ENCODE measurements around the gene DHTKD1.

Gene DHTKD1, protein sequence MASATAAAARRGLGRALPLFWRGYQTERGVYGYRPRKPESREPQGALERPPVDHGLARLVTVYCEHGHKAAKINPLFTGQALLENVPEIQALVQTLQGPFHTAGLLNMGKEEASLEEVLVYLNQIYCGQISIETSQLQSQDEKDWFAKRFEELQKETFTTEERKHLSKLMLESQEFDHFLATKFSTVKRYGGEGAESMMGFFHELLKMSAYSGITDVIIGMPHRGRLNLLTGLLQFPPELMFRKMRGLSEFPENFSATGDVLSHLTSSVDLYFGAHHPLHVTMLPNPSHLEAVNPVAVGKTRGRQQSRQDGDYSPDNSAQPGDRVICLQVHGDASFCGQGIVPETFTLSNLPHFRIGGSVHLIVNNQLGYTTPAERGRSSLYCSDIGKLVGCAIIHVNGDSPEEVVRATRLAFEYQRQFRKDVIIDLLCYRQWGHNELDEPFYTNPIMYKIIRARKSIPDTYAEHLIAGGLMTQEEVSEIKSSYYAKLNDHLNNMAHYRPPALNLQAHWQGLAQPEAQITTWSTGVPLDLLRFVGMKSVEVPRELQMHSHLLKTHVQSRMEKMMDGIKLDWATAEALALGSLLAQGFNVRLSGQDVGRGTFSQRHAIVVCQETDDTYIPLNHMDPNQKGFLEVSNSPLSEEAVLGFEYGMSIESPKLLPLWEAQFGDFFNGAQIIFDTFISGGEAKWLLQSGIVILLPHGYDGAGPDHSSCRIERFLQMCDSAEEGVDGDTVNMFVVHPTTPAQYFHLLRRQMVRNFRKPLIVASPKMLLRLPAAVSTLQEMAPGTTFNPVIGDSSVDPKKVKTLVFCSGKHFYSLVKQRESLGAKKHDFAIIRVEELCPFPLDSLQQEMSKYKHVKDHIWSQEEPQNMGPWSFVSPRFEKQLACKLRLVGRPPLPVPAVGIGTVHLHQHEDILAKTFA

DNA sequence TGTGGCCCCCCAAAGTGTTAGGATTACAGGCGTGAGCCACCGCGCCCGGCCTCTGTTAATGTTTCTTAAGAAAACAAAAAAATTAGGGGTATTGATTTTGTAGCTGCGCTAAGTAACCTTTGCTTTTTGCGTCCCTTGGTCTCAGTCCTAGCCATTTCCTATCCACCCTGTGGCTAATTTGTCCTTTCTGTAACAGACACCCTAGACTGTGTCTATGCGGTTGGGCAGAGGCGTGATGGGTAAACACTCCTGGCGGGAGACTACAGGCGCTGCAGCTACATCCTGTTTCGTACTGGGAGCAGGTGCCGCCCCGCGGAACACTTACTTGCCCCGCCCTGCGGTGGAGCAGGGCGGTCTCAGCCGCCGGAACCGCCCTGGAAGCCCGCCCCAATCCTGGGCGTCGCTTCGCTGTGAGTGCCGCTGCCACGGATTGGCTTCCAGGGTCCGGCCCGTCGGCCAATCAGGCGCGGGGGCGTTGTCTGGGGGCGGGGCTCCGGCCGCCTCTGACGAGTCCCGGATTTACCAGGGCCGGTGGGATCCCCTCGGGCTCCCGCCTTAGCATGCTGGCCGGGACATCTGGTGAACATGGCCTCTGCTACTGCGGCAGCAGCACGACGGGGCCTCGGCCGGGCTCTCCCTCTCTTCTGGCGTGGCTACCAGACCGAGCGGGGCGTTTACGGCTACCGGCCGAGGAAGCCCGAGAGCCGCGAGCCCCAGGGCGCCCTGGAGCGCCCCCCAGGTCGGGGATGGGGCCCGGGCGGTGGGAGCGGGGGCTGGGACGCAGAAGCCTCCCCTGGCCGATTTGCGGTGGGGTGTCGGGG, at the start of gene DHTKD1:
Gene DHTKD1, plus strand, starts transcription at position 506 of the 821 bp plus-strand sequence. Its CDS starts 80 bp downstream, at position 586.
- peak; percentile 97 for DNase-seq

DNA sequence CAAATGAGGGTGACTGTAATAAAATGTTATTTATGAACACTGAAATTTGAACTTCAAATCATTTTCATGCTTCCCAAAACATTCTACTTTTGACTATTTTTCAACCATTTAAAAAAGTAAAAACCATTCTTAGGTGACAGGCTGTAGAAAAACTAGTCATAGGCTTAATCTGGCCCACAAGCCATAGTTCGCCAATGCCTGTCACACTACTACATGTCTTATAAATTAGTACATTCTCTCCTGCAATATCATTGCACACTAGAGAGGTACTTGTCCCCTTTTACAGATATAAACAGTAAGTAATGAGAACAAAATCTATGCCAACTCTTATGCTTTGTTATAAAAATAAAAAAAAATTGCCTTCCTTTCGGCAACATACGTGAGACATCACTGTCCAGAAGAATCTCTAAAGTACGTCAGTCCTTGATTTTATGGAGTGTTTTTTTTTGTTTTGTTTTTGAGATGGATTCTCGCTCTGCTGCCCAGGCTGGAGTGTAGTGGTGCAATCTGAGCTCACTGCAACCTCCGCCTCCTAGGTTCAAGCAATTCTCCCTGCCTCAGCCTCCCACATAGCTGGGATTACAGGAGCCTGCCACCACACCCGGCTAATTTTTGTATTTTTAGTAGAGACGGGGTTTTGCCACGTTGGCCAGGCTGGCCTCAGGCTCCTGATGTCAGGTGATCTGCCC, 49.3 kb upstream of the DHTKD1 start:
- DNase-seq = no peak

DNA sequence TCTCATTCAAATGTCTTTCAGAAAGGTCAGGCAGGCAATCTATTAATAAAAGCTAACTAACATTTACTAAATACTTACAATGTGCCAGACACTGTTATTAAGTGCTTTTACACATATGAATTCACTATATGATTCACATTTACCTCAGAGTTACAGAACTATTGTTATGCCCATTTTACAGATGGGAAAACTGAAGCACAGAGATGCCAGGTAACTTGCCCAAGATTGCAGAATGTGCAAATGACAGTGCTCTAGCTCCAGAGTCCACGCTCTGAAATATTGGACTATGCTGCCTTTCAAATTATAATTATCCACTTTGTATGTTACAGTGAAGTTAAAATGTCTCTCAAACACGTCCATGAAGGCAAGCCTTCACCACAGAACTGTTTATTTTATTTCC, 48.2 kb upstream of the DHTKD1 start:
- DNase-seq = no peak

DNA sequence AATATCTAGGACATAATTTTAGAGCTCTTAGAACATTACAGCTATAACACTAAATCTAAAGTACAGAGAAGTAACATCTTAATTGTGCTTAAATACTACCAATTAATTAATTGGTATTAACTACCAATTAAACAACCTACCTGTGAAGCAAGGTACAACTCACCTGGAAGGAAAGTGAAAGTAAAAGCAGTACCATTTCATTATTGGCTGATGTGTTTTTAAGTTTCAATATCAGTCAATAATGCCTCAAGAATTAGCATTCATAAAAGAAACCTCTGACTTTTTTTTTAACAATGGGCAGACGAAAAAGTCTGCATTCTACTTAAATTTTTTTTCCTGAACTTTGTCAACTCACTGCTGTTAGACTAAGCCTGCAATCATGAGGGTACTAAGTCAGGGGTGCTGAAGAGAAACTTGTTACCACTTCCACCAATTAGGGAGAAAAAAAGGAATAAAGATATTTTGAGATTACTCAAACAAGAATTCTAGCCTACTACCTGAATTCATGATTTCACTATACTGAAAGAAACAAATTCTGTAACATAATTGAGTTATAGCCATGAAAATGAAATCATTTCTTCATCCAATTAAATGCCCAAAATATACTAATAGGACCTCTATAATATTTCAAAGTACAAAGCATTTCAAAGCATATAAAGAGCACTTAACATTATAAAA, 46.0 kb upstream of the DHTKD1 start:
- DNase-seq = no peak

DNA sequence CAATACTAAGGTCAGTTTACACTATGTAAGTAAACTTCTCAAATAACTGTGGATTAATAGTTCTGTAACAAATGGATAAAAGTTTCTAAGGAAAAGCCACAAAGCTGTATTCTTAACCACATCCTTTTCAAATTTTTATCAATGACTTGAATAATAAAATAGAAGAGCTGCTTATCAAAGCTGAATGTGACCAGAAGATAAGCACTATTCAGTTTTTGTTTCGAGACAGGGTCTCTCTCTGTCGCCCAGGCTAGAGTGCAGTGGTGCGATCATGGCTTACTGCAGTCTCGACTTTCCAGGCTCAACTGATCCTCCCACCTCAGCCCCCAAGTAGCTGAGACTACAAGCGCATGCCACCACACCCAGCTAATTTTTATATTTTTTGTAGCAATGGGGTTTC, 43.2 kb upstream of the DHTKD1 start:
- DNase-seq = no peak

DNA sequence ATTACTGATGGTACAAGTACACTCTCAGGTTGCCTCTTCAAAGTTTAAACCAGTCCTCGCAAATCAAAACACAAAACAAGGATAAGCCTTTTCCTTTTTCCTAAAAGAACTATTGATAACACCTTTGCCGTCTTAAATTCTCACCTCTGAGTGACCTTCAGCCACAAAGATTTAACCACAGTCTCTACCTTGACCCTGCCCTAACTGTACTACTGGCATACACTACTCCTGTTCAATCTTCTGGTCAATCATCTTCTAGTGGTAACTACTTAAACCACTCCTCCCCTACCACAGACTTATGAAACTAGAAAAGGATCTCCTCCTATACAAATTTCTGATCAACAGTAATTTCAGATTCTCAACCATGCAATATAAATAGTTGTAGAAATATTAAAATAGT, 41.2 kb upstream of the DHTKD1 start:
- DNase-seq = no peak

DNA sequence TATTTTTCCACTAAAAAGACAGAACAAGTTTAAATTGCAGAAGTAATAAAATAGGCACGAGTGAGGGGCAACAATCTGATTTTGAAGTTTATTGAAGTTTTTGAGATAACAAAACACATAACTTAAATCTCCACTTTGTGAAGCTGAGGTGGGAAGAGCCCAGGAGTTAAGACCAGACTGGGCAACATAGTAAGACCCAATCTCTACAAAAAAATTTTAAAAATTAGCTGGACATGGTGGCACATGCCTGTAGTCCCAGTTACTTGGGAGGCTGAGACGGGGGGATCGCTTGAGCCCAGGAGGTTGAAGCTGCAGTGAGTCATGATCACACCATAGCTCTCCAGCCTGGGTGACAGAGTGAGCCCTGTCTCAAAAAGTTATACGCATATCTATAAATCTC, 37.4 kb upstream of the DHTKD1 start:
- DNase-seq = no peak

DNA sequence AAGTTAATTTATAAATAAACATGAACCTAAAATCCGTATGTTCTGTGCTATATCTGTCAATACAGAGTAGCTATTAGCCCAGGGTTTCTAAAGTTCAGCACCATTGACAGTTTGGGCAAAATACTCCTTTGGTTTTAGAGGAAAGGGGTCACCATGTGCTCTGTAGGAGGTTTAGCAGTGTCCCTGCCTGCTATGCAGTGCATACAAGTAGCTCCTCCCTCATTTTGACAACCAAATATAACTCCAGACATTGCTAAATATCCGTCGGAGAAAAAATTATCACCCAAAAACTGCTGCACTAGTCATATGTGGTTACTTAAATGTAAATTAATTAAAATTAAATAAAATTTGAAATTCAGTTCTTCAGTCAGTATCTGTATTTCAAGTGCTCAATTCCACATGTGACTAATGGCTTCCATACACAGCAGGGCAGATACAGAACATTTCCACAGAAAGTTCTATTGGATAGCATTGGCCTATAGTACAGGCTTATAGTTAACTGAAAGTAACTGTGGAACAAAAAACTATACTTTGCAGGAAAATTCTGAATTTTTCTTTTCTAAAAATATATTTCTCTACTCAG, 32.6 kb upstream of the DHTKD1 start:
- DNase-seq = no peak

DNA sequence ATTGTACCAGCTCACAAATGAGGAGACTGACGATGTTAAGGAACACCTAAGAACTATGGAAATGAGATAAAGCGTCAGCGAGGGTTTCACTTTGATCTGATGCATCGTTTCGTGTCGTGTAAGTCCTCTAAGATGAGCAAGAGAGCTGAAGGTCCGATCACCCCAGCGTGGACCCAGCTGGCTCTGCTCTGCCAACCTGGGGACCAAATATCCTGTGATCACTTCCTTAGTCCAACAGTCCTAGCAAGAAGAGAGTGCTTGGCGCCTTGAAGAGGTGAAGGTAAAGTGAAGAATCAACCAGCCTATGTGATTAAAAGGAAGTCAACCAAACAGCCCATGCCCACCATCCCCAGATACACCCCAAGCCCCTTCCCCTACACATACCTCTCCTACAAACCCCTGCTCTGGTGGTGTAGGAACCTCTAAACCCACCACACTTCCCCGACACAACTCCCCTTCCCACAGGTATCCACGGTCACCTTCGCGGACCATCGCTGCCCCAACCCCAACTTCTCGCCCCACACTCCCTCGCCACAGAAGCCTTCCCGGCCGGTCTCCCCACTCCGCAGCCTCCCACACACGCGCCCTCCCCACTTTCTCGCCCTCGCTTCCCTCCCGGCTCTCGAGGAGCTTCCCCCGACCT, 26.9 kb upstream of the DHTKD1 start:
- DNase-seq = peak; percentile 43

DNA sequence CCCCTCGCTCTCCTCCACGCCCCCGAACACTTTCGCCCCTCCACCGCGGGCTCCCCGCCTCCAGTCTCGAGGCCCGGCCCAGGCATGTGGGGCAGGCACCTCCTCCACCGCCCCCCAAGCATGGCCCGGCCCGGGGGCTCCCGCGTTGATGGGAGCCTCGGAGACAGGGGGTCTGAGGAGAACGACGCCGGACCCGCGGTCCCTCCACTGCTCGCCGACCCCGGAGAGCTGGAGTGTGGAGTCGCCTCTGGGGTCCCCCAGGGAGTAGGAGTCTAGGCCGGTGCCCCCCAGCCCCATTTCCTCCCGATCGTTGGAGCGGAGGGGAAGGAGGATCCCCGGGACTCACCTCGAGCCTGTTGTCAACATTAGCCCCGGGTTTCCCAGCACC, 26.4 kb upstream of the DHTKD1 start:
- no peak for DNase-seq

DNA sequence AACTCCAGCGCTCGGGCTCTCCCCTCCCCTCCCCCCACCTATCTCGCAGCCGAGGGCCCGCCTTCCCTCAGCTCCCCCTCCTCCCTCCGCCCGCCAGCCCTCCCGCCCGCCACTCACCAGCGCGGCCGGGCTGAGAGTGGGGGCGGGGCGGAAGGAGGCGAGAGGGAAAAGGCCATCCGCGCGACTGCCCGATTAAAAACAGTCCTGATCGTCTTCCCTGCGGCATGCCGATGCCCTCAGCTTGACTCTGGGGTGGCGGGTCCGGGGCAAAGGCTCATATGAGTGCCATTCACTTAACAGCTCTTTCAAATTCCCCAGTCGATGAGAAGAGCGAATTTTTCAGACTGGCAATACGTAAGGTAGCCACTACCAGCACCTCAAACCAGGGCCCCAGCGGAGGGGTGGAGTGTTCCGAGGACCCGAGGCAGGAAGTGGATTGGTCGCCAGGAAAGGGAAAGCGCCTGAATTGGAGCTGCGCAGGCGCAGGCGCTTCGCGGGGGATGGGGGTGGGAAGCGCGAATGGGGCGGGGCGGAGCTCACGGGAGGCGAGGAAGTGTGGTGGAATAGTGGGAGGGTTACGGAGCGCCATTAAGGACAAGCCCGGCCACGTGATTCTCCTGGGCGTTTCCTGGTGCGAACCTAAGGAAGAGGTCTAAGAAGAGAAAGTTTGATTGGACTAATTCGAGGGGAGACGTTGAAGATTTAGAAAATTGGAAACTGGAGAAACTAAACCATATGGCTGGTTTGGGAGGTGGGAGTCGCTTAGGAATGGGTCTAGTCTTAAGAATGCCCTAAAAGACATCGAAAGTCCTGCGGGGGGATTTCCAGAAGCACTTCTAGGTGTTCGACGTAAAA, 25.7 kb upstream of the DHTKD1 start, which contains the start of gene UPF2:
Gene UPF2, minus strand, starts transcription at position 13 of the 855 bp plus-strand sequence. CDS start 7,386 bp downstream, outside the sequence.
- peak; percentile 98 for DNase-seq

DNA sequence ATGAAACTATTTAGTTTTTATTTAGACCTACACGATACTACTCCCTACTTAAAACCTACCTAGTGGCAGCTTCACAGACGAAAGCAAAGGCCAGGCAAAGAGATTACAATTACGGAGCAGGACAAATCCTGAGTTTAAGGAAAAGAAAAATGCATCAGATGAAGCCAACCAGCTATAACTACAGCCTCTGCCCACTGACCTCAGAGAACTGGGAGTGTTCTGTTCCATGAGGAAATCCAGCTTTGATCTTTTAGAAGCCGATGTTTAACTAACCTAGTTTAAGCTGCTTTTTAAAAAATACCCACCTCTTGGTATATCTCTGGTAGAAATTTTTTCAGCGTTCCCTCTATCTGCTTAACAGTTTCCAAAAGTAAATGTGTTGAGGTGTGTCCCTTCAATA, 23.2 kb upstream of the DHTKD1 start:
- no peak for DNase-seq

DNA sequence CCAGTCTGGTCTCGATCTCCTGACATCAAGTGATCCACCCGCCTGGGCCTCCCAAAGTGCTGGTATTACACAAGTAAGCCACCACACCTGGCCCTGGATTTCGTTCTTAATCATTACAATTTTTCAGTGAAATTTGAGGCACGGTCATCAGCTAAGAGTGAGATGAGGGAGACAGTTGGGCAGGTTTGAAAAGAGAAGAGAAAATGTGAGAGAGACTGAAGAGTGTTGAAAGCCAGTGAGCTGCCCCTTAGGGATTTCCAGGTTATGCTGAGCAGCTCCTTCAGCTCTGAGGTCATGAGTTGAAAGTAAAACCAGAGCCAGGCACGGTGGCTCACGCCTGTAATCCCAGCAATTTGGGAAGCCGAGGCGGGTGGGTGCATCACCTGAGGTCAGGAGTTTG, 20.2 kb upstream of the DHTKD1 start:
- DNase-seq = no peak

DNA sequence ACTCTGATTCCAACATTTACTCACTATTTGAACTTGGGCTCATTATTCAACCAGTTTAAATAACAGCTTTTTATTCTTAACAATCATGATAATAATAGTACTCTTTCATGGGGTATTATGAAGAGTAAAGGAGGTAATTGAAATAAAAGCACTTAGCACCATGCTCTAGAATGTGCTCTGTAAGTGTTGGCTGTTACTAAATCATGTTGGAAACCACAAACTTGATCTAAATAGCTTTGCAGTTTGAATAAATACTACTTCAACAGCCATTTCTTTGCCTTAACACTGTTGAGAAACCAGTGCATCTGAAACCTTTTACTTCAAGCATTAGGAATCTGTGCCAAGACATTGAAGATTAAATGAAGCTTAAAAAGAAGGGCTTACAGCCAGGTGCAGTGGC, 18.2 kb upstream of the DHTKD1 start:
- DNase-seq = no peak

DNA sequence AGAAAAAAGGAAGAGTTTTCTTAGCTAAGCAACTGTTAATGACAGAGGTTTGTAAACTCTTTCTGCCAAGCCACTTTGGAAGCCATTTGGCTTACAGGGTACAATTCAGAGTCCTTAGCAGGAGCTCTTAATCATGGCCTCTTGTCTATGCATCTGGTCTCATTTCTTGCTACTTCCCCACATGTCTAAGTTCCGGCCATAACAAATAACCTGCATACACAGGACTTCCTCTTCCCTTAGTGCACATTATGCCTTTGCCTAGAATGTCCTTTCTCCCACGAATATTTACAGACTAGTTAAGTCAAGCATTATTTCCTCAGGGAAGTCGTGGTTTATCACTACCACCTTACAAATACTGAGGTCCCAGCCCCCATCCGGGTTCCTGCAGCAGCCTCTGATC, 17.5 kb upstream of the DHTKD1 start:
- DNase-seq = peak; percentile 42

DNA sequence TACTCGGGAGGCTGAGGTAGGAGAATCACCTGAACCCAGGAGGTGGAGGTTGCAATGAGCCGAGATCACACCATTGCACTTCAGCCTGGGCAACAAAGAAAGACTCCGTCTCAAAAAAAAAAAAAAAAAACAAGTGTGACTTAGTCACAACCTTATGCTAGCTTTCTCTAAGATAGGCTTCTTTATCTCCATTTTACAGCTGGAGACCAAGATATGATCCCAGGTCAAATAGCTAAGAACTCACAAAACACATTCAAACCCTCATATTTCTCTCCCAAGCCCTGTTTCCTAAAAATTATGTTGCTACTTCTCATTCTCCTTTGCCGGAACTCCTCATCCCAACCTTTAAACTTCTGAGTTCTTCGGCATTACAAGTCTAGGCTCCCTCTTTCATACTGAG, 13.0 kb upstream of the DHTKD1 start:
- no peak for DNase-seq

DNA sequence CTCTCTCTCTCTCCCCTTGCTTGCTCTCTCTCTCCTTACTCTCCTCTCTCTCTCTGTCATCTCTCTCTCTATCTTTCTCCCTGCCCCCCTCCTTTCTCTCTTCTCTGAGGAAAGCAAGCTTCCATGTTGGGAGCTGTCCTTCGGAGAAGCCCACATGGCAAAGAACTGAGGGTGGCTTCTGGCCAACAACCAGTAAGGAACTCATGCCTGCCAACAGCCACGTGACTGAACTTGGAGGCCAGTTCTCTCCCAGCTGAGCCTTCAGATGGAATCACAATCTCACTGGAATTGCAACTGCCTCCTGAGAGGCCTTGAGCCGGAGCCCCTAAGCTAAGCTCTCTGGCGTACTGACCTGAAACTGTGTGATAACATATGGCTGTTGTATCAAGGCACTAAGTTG, 12.0 kb upstream of the DHTKD1 start:
- DNase-seq = no peak

DNA sequence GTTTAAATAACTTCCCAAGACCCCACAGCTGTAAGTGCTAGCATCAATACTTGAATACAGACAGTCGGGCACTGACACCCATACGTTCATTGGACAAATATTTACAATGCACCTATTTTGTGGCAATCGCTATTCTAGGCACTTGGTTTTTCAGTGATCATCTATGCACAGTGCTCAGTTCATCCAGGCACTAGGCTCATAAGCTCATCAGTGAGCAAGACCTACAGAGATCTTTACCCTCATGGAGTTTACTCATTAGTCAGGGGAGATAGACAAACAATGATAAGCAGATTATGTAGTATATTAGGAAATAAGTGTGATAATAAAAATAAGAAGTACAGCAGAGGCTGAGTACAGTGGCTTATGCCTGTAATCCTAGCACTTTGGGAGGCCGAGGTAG, 7.6 kb upstream of the DHTKD1 start:
- no peak for DNase-seq

DNA sequence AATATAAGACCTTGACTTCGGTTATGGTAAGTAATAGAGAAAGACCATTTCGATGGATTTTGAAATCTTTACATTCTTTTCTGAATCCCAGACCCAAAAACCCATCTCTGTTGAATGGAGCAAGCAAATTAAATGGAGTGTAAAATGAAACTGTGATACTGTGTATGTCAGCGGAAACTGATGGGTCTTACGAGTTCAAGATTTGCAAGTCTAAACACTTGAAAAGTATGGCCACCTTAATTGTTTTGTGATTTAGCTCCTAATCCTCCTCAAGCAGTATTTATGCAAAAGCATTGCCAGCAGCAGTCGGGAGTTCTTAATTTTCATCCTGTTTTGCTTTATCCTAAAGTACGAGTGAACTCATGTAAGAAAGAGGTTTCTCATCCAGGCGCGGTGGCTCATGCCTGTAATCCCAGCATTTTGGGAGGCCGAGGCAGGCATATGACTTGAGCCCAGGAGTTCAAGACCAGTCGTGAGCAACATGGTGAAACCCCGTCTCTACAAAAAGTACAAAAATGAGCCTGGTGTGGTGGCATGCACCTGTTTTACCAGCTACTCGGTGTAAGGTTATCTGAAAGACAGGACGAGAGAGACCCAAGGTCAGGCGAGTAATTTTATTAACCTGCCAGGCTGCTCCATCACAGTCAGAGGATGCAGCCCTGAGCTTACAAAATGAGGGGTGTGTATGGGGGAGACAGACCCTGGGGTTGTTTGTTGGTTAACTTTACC, 5.8 kb upstream of the DHTKD1 start:
- no peak for DNase-seq
